ENCODE data around the gene KPTN. TPM values are rescaled to one million over a fixed set of nuclear protein-coding genes. Genes with fewer than 3 reads are reported as not detected.

KPTN gene
- total and polyA plus RNA-seq, 2 of the 13 experiments (the other 11 are each of a cell fraction or from before 2014, with no cell fraction given): 9.1 to 13.3 TPM

- peaks cover 42% of the 10 kb centered on the region for H3K79me2 ChIP-seq (ENCODE audit: insufficient read depth, low read length)
- peak within 1 kb of the TSS; percentile 92 for H3K9ac ChIP-seq (ENCODE audit: insufficient read depth, low read depth, low read length)
- no TSS peak for BruUV-seq (replicated peaks)
- WGBS (ENCODE audit: low lambda C conversion rate): 2% methylated on average over 20 of the region's 78 CpGs
- CTCF ChIA-PET (ENCODE audit: low intra/inter-chr PET ratio, low total read pairs): interaction anchor here (1.9 kb wide), 1 partner anchor 78 kb away, joined by 14 read pairs; no protein-coding TSS in a partner anchor
- DNase-seq (ENCODE audit: low spot score) (peak; percentile 99), FAIRE-seq (peak; percentile 97), ATAC-seq (peak; percentile 87)
- peak within 1 kb of the TSS; percentile 87 for H3K27ac ChIP-seq (ENCODE audit: extremely low read length, insufficient read depth, low read length)
- H3K4me1 ChIP-seq (ENCODE audit: insufficient read depth, low read length): peaks cover 40% of the 10 kb centered on the region
- peak within 1 kb of the TSS; percentile 90 for H3K4me2 ChIP-seq (ENCODE audit: low read depth, low read length)
- no peaks in the 10 kb centered on the region for H3K36me3 ChIP-seq (replicated peaks in 1 of 2; ENCODE audit: control insufficient read depth in 1 of 2, insufficient read depth in 2 of 2, low read length in 2 of 2)
- no peaks in the 10 kb centered on the region for H3K9me3 ChIP-seq (ENCODE audit: low read length)
- H3K4me3 ChIP-seq (replicated peaks in 1 of 3; ENCODE audit: insufficient read depth in 1 of 3, low read depth in 2 of 3, low read length in 3 of 3): peak within 1 kb of the TSS; percentile 93 to 99 (median 98)
- no peaks in the 10 kb centered on the region for H4K20me1 ChIP-seq (ENCODE audit: insufficient read depth, low read length)
- POLR2A ChIA-PET: interaction anchor here (1.0 to 2.4 kb wide), 5 partner anchors 30 to 377 kb away, joined by 3 to 6 read pairs (median 4); partner anchors contain the start of gene KPTN
- no peaks in the 10 kb centered on the region; a peak in 1 of 5 replicates for H3K27me3 ChIP-seq (ENCODE audit: control insufficient read depth in 1 of 2, insufficient read depth in 2 of 2, low read length in 2 of 2)
- no peak within 1 kb of the TSS for H2AFZ ChIP-seq (ENCODE audit: low read length)
- in situ Hi-C loops (cut with HindIII; ENCODE audit: extremely low pct_ligation_motif_present, low pct_unique_long_range_greater_than_20kb) (loop anchor here (5.0 kb wide), 2 partner anchors 78 to 182 kb away; no protein-coding TSS in a partner anchor), intact Hi-C loops (cut with micrococcal nuclease; ENCODE audit: unreplicated experiment) (loop anchor here (1.0 to 5.0 kb wide), 2 partner anchors 79 to 92 kb away; partner anchors contain the start of gene BICRA)
- no peak for TF ChIP-seq HOXA7 (CRISPR knock-in tag; IDR thresholded peaks at IDR 0.05)
- TF ChIP-seq ATF1 (CRISPR knock-in tag; IDR thresholded peaks at IDR 0.05): peak; percentile 53
- no peak for TF ChIP-seq PHB2 (IDR thresholded peaks at IDR 0.05; ENCODE audit: partially characterized antibody)
- TF ChIP-seq ZNF276 (CRISPR knock-in tag; IDR thresholded peaks at IDR 0.05; ENCODE audit: low read depth): no peak
- 0 out of 2 replicates have a peak, but pooled peaks have one; percentile 17 for TF ChIP-seq ZNF629 (CRISPR knock-in tag; conservative IDR thresholded peaks at IDR 0.05)
- TF ChIP-seq THAP7 (CRISPR knock-in tag; IDR thresholded peaks at IDR 0.05): no peak
- TF ChIP-seq NFATC3 (CRISPR knock-in tag; IDR thresholded peaks at IDR 0.05): no peak
- TF ChIP-seq XRCC5 (optimal IDR thresholded peaks at IDR 0.05; ENCODE audit: low read length): peak; percentile 90
- TF ChIP-seq CCAR2 (optimal IDR thresholded peaks at IDR 0.05; ENCODE audit: low read depth, low read length): no peak
- no peak for TF ChIP-seq ZNF292 (CRISPR knock-in tag; IDR thresholded peaks at IDR 0.05; ENCODE audit: borderline replicate concordance, low read depth)
- TF ChIP-seq MYNN (CRISPR knock-in tag; IDR thresholded peaks at IDR 0.05; ENCODE audit: low read depth): no peak
- TF ChIP-seq, protein P1, sequence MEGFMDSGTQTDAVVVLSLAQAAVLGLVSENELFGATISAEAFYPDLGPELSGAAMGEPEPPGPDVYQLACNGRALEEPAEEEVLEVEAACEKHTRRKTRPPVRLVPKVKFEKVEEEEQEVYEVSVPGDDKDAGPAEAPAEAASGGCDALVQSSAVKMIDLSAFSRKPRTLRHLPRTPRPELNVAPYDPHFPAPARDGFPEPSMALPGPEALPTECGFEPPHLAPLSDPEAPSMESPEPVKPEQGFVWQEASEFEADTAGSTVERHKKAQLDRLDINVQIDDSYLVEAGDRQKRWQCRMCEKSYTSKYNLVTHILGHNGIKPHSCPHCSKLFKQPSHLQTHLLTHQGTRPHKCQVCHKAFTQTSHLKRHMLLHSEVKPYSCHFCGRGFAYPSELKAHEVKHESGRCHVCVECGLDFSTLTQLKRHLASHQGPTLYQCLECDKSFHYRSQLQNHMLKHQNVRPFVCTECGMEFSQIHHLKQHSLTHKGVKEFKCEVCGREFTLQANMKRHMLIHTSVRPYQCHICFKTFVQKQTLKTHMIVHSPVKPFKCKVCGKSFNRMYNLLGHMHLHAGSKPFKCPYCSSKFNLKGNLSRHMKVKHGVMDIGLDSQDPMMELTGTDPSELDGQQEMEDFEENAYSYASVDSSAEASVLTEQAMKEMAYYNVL (CRISPR knock-in tag; IDR thresholded peaks at IDR 0.05; ENCODE audit: borderline replicate concordance): no peak; the same call in 1 of the 2 replicates
- no peak for TF ChIP-seq DDIT3 (CRISPR knock-in tag; IDR thresholded peaks at IDR 0.05)
- peak; percentile 18 for TF ChIP-seq TBL1XR1 (IDR thresholded peaks at IDR 0.05; ENCODE audit: borderline replicate concordance, low read length, partially characterized antibody)
- no peak for TF ChIP-seq ZBTB8A (CRISPR knock-in tag; IDR thresholded peaks at IDR 0.05; ENCODE audit: borderline replicate concordance, low read depth)
- TF ChIP-seq ZNF138 (CRISPR knock-in tag; IDR thresholded peaks at IDR 0.05; ENCODE audit: low read depth): no peak
- TF ChIP-seq AKAP8 (CRISPR knock-in tag; IDR thresholded peaks at IDR 0.05): no peak
- TF ChIP-seq ZSCAN25 (CRISPR knock-in tag; IDR thresholded peaks at IDR 0.05): peak; percentile 54; the same call in 1 of the 2 replicates
These were observed 31.0 kb upstream of the KPTN start, which contains the start of gene NAPA for GRCh38 chr19:47514869-47515588. Gene NAPA (minus strand): TSS chr19:47515063. CDS start chr19:47514940, 123 bp downstream.
